IPS-18c (cell line): ENCODE data around the gene BRMS1.
"Not testable (repeated sequence)": the region's sequence is repeated elsewhere in the genome, so short reads cannot be mapped to it uniquely, and the experiment has no call there.

Source experiments
- H3K4me3 ChIP-seq: 2 replicates; pipeline ENCODE4 v1.7.0; 2013; ENCODE audit warnings: low read depth, mild to moderate bottlenecking, low read length, moderate library complexity; ENCODE audit not compliant: insufficient read depth
- H3K9me3 ChIP-seq: one replicate; pipeline ENCODE4 v1.6.1; 2013; ENCODE audit warnings: mild to moderate bottlenecking, low read length, moderate library complexity; ENCODE audit not compliant: control insufficient read depth, insufficient read depth

BRMS1 gene, protein sequence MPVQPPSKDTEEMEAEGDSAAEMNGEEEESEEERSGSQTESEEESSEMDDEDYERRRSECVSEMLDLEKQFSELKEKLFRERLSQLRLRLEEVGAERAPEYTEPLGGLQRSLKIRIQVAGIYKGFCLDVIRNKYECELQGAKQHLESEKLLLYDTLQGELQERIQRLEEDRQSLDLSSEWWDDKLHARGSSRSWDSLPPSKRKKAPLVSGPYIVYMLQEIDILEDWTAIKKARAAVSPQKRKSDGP

DNA sequence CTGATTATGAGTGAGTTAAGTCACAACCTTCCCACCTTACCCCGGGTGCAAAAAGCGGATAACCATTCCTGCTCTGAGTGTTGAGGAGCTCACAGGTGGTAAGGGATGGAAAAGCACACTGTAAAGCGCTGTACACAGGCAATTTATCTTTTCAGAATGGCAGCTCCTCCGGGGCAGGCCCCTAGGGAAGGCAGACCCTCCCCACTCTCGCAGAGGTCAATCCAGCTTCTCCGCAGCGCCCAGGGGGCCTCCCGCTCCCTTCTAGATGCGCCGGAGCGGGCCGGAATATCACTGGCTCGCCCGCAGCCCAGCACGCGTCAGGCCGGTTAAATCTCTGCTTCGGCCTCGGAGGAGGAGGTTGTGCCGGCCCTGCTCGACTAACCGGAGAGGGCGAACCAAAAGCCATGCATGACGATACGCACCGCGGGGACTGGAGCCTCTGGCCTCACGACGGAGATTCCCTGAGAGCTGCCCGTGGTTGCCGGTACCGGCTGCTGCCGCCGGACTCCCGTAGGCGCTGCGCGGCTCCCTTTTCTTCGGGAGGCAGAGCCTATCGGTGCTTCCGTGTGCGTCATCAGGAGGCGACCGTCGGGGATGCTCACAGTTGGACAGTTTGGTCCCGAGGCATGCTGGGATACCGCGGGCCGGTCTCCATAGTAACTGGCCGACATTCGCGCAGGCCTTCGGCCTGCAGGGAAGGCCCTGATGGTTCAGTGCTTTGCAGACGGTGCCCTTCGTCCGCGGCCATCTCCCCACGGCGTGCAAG lies at the start of gene BRMS1:
Gene BRMS1, minus strand, starts transcription at position 555 of the 766 bp plus-strand sequence. CDS start 2,870 bp downstream, outside the sequence.
- H3K4me3 ChIP-seq, result peak within 1 kb of the TSS; percentile 99
- no peaks in the 10 kb centered on the region for H3K9me3 ChIP-seq

DNA sequence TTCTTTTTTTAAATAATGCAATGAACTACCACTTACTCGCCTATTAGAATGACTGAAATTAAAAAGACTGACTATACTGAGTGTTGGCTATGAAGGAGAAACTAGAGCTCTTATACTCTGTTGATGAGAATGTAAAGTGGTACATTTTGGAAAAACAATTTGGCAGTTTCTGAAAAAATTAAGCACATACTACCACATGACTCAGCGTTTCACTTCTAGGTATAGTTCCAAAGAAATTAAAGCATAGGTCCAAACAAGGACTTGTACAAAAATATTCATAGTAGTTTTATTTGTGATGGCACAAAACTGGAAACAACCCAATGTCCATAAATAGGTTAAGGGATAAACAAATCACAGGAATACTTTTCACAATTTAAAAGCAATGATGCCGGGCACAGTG lies 49.0 kb upstream of the BRMS1 start:
- H3K4me3 ChIP-seq, result no peak overlapping the region
- no peaks in the 10 kb centered on the region for H3K9me3 ChIP-seq

DNA sequence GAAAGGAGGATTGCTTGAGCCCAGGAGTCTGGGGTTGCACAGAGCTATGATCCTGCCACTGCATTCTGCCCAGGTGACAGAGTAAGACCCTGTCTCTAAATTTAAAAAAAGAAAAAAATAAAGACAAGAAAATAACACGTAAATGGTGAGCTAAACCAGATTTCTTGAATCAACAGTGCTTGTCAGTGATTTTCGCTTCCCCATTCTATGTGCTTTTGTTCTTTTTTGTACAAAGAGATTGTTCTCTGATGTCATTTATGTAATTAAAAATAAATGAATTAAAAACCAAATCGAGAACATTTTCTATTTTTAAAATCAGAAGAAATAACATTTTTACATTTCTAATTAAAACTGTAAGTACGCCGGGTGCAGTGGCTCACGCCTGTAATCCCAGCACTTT lies 46.4 kb upstream of the BRMS1 start:
- no peaks in the 10 kb centered on the region for H3K9me3 ChIP-seq
- H3K4me3 ChIP-seq, result no peak overlapping the region

DNA sequence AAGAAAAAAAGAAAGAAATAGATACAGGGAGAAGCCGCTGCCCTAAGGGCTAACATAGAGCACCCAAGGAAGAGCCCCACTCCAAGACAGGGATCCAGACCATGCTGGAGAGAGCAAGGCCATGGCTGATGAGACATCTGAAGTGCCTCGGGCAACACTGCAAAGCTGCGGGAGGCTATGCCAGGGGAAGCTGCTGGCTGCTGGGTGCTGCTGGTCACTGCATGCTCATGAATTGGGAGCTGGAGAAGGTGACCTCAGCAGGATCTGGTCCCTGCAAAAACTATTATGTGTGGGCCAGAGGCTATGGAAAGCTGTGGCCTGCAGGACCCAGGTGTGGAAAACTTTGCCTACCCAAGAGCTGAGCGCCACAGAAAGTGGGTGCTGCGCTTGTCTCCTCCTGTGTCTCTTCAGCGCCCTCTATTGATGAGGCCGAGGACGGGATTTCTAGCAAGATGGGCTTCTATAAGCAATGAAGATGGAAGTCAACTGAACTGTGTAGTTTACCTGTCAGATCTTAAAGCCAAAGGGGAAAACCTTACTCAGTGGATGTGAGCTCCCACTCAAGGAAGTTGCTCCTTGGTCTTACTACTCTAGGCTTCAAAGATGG lies 44.0 kb upstream of the BRMS1 start:
- no peak overlapping the region for H3K4me3 ChIP-seq
- no peaks in the 10 kb centered on the region for H3K9me3 ChIP-seq

DNA sequence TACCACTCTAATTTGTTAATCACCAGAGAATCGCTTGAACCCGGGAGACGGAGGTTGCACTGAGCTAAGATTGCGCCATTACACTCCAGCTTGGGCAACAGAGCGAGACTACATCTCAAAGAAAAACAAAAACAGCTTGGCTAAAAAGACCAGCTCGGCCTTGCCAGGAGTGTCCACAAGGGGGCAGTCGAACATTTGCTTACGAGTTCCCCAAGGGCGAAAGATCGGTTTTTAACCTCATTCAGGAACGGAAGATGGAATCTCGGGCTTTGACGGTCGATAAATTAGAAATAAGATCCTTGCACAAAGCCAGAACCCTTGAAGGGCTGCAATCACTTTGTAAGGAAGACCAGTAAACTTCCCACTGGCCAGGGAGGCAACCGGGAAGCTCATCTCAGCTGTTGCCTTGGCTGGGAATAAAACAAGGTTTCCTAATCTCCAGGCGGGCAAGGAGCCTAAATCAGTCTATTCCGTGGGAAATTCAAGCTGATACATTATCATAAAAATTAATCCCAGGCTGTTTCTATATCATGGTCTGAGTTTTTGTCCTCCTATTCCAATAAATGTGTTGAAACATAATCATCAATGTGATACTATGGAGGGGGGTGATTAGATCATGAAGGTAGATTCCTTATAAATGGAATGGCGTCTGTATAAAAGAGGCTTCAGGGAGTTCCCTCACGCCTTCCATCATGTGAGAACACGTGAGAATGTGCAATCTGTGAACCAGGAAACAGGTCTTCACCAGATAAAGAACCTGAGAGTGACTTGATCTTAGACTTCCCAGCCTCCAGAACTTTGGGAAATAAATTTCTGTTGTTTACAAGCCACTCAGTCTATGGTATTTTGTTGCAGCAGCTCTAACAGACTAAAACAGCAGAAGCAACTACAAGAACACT lies 41.5 kb upstream of the BRMS1 start:
- H3K9me3 ChIP-seq, result no peaks in the 10 kb centered on the region
- no peak overlapping the region; the same call in 1 of the 2 replicates for H3K4me3 ChIP-seq

DNA sequence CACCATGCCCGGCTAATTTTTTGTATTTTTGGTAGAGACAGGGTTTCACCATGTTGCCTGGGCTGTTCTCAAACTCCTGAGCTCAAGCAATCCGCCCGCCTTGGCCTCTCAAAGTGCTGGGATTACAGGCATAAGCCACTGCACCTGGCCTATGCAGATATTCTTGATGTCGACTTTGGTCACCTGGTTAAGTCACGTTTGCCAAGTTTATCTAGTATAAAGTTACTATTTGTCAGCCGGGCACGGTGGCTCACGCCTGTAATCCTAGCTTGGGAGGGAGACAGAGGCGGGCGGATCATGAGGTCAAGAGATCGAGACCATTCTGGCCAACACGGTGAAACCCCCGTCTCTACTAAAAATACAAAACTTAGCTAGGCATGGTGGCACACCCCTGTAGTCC lies 39.4 kb upstream of the BRMS1 start:
- not testable (repeated sequence) for H3K4me3 ChIP-seq, H3K9me3 ChIP-seq

DNA sequence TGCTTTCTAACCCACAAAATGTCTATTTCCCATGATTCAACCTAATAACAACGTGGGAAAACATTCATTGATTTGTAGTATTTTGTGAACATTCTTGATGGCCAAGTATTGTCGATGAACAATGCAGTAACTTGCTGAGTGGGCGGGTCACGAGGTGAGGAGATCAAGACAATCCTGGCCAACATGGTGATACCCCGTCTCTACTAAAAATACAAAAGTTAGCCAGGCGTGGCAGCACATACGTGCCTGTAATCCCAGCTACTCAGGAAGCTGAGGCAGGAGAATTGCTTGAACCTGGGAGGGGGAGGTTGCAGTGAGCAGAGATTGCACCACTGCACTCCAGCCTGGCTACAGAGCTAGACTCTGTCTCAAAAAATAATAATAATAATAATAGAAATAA lies 35.4 kb upstream of the BRMS1 start:
- H3K4me3 ChIP-seq, H3K9me3 ChIP-seq: not testable (repeated sequence)

DNA sequence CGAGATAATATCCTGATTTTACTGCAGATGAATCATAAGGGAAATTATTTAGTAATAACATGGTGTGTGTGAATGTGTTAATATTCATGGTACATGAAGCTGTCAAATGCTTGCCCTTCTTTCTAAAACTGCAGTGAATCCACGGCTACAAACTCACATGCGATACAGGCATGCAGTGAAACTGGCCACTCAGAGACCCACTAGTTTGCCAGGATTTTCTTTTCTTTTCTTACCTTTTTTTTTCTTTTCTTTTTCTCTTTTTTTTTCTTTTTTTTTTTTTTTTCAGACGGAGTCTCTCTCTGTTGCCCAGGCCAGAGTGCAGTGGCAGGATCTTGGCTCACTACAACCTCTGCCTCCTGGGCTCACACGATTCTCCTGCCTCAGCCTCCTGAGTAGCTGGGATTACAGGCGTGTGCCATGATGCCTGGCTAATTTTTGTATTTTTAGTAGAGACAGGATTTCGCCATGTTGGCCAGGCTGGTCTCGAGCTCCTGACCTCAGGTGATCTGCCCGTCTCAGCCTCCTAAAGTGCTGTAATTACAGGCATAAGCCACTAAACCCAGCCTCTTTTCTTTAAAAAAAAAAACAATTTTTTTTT lies 28.9 kb upstream of the BRMS1 start:
- not testable (repeated sequence) for H3K4me3 ChIP-seq, H3K9me3 ChIP-seq

DNA sequence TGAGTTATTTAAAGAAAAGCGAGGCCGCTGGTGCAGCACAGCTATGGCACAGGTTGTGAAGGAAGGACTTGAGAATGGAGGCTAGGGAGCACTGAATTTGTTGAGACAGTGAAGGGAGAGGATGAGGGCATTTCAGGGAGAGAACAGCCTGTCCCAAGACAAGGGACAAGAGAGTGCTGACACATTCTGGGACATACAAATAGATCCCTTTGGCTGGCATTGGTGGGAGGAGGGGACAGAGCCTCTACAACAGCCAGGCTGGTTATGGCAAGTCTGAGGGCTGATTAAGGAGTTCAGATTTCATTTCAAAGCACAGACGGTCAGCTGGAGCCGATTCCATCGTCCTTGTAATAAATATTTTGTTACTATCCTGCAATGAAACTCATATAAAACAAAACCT lies 28.4 kb upstream of the BRMS1 start:
- H3K4me3 ChIP-seq, result no peak overlapping the region
- no peaks in the 10 kb centered on the region for H3K9me3 ChIP-seq

DNA sequence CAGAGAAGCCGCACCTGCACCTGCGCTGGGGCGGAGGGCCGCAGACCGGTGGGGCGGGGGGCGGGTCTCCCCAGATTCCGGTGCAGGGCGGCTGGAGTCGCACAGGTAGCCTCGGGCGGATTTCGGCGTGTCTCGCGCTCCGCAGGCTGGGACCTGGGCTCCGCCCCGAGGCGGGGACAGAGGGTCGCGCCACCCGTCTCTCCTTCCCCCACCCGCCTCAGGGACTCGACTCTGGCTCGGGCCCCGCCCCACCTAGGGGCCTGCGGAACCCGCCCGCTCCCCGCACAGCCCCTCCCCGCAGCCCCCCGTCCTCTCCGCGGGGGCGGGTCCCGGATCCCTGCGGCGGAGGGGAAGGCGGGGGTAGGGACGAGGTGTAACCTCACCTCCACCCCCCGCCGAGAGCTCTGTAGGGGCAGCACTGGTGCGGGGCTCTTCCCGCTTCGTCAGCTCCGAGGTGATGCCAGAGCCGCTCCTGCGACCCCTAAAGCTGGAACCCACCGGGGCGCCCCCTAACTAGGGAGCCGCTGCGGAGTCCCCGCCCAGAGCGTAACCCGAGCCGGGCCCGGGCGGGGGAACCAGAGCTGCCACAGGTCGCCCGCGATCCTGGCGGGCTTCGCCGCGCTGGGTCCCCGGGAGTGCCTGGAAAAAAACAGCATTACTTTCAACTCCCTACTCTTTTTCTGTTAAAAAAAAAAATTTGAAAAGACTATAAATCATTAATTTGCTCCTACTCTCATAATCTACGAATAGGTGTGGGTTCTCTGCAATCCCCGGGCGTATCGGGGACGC lies 26.9 kb upstream of the BRMS1 start, which contains the start of gene SLC29A2:
Gene SLC29A2, minus strand, starts transcription at position 134 of the 789 bp plus-strand sequence. CDS start 169 bp downstream, outside the sequence.
- H3K9me3 ChIP-seq, result no peaks in the 10 kb centered on the region
- H3K4me3 ChIP-seq, result peak within 1 kb of the TSS; percentile 82

DNA sequence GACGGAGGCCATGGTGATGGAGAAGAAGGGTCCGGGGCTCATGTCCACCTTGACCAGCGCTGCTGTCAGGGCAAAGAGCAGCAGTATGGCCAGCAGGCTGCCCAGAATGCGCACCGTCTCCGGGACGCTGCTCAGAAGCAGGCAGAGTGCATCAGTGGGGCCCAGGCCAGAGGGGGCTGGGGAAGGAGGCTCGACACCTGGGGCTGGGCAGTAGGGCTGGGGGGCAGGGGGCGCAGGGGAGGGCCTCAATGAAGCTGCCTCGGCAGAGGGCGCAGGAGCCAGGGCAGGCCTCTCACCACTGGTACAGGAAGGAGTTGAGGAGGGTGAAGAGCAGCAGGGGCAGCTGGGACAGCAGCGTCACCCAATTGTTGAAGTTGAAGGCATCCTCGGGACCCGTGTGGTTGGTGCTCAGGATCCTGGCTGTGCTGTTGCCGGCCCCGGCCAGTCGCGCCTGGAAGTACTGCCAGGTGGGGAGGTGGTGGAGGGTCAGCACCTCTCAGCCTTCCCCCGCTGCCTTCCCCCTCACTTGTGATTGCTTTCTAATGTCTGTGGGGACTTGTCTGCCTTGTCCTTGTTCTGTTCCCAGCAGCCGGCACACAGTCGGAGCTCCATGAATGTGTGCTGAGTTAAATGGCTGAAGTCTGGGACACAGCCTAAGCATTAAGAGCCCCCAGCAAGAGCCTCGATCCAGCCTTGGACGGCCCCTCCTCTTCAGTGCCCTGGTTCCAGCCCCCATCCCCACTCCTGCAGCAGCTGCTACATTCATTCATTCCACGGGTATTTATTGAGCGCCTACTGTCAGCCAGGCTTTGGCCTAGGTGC lies 24.4 kb upstream of the BRMS1 start:
- Histone ChIP-seq H3K4me3 (peak overlapping the region; percentile 45; the same call in 1 of the 2 replicates), H3K9me3 (no peaks in the 10 kb centered on the region)

DNA sequence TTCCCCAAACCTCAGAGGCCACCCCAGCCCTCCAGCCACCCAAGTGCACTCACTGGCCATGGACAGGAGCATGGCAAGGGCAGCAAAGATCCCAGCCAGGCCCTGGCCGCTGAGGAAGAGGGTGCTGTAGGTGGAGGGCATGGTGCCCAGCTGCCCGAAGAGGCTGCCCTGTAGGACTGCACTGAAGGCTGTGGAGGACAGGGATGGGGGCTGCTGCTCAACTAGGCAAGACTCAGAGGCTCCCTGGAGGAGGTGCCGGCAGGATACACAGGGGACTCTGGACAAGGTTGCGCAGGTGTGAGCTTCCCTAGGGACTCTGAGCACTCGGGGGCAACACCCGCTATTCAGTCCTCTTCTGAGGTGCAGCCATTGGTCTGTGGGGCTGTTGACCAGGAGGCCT lies 23.6 kb upstream of the BRMS1 start:
- no peaks in the 10 kb centered on the region for H3K9me3 ChIP-seq
- no peak overlapping the region for H3K4me3 ChIP-seq

DNA sequence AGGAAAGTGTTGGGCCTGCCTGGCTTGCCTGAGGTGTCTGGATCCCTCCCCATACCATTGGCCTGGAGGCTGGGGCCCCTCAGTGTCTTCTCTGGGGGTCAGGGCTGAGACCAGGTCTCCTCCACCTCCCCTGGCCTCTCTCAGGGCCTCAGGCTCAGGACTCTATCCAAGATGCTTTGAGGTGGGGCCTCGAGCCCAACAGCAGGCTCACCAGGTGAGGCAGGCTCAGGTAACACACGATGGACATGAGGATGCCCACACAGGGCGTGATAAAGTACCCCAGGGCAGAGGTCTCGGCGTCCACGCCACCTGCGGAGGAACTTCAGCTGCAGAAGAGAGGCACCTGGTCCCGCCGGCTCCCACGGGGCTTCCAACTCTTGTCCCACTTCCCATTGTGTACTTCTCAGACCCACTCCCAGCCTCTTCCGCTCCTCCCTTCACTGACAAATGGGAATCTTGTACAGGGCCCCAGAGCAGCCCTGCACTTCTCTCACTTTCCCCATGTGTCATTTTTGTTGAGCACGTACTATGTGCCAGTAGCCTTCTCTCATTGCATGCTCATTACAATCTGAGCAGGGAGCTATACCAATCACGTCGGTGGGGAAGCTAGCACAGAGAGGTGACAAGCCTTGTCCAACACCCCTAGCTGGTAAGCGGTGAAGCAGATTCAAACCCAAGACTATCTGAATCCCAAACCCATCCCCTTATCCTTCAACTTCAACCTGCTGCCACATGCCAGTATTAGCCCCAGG lies 22.8 kb upstream of the BRMS1 start:
- Histone ChIP-seq H3K4me3 (no peak overlapping the region), H3K9me3 (no peaks in the 10 kb centered on the region)

DNA sequence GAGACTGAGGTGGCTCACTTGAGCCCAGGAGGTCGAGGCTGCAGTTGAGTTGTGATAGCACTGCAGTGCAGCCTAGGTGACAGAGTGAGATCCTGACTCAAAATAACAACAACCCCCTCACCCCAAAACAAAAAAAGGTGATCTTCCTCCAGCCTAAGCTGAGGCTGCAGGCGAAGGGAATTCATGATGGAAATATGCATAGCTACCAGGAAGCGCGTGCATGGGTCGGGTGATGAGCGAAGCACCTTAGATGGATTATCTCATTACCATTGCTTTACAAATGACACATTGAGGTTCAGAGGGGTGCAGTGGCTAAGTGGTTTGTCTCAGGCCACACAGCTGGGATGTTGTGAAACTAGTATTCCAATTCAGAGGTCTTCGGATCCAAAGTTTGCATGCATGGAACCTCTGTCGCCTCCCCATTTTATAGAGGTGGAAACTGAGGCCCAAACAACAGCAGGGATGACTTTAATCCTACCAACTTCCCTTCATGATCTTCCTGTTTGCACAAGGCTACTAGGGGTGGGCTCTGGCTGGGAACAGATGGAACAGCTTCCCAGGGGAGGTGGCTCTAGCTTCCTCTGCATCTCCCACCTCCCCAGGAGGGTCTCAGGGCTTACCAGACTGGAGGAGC lies 22.1 kb upstream of the BRMS1 start:
- no peaks in the 10 kb centered on the region for H3K9me3 ChIP-seq

More for the DNA sequence above, 22.1 kb upstream of the BRMS1 start:
- no peak overlapping the region for H3K4me3 ChIP-seq
